ENCODE data around the gene CHCHD3. TPM values are rescaled to one million over a fixed set of nuclear protein-coding genes. Genes with fewer than 3 reads are reported as not detected.

Gene CHCHD3
- total RNA-seq, 1 experiment from 2014 or later, result 102 TPM

GRCh38 chr7:133114519-133114918 lies 32.6 kb upstream of the CHCHD3 start:
- TF ChIP-seq, protein P1, sequence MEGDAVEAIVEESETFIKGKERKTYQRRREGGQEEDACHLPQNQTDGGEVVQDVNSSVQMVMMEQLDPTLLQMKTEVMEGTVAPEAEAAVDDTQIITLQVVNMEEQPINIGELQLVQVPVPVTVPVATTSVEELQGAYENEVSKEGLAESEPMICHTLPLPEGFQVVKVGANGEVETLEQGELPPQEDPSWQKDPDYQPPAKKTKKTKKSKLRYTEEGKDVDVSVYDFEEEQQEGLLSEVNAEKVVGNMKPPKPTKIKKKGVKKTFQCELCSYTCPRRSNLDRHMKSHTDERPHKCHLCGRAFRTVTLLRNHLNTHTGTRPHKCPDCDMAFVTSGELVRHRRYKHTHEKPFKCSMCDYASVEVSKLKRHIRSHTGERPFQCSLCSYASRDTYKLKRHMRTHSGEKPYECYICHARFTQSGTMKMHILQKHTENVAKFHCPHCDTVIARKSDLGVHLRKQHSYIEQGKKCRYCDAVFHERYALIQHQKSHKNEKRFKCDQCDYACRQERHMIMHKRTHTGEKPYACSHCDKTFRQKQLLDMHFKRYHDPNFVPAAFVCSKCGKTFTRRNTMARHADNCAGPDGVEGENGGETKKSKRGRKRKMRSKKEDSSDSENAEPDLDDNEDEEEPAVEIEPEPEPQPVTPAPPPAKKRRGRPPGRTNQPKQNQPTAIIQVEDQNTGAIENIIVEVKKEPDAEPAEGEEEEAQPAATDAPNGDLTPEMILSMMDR (IDR thresholded peaks at IDR 0.05; ENCODE audit: insufficient read depth in 1 of 2, low read depth in 1 of 2, low read length in 1 of 2, severe bottlenecking in 1 of 2, unreplicated experiment in 1 of 2), result no peak
- intact Hi-C loops (cut with micrococcal nuclease; ENCODE audit: unreplicated experiment), result no loop called here
- Mint-ChIP-seq H3K27ac (ENCODE audit: unreplicated experiment) (no peak overlapping the region), H3K4me3 (ENCODE audit: unreplicated experiment) (no peak overlapping the region), H3K27me3 (ENCODE audit: insufficient read depth, unreplicated experiment) (peaks cover 30% of the 10 kb centered on the region), H3K9me3 (ENCODE audit: unreplicated experiment) (peaks cover 6% of the 10 kb centered on the region), H3K4me1 (ENCODE audit: low read depth, unreplicated experiment) (no peaks in the 10 kb centered on the region), H3K36me3 (ENCODE audit: insufficient read depth, unreplicated experiment) (no peaks in the 10 kb centered on the region)
- BruUV-seq (replicated peaks), result no TSS peak
- Histone ChIP-seq H3K27me3 (replicated peaks; ENCODE audit: control insufficient read depth, insufficient read depth, low read length) (no peaks in the 10 kb centered on the region), H3K4me1 (no peaks in the 10 kb centered on the region), H3K36me3 (ENCODE audit: control insufficient read depth, insufficient read depth, low read length) (no peaks in the 10 kb centered on the region), H3K4me3 (ENCODE audit: low read depth, low read length) (no peak overlapping the region), H3K9me3 (no peaks in the 10 kb centered on the region; the same call in 1 of the 2 replicates)
- POLR2A ChIA-PET, result no interaction called here
- CTCF ChIA-PET, result no interaction called here
- DNase-seq, result no peak

- ChIA-PET CTCF (no interaction called here), POLR2A (no interaction called here)
- Mint-ChIP-seq H3K27ac (ENCODE audit: unreplicated experiment) (no peak overlapping the region), H3K36me3 (ENCODE audit: insufficient read depth, unreplicated experiment) (no peaks in the 10 kb centered on the region), H3K4me3 (ENCODE audit: unreplicated experiment) (no peak overlapping the region), H3K27me3 (ENCODE audit: insufficient read depth, unreplicated experiment) (peaks cover 27% of the 10 kb centered on the region), H3K4me1 (ENCODE audit: low read depth, unreplicated experiment) (no peaks in the 10 kb centered on the region), H3K9me3 (ENCODE audit: unreplicated experiment) (peaks cover 22% of the 10 kb centered on the region)
- intact Hi-C loops (cut with micrococcal nuclease; ENCODE audit: unreplicated experiment), result no loop called here
- H3K4me3 ChIP-seq (ENCODE audit: low read depth, low read length), result no peak overlapping the region
- H3K27me3 ChIP-seq (replicated peaks; ENCODE audit: control insufficient read depth, insufficient read depth, low read length), result no peaks in the 10 kb centered on the region
- no peaks in the 10 kb centered on the region; the same call in 1 of the 2 replicates for H3K9me3 ChIP-seq
- BruUV-seq (replicated peaks), result no TSS peak
- DNase-seq, result no peak
- no peaks in the 10 kb centered on the region for H3K36me3 ChIP-seq (ENCODE audit: control insufficient read depth, insufficient read depth, low read length)
- H3K4me1 ChIP-seq, result no peaks in the 10 kb centered on the region
- TF ChIP-seq, protein P1 (IDR thresholded peaks at IDR 0.05; ENCODE audit: insufficient read depth in 1 of 2, low read depth in 1 of 2, low read length in 1 of 2, severe bottlenecking in 1 of 2, unreplicated experiment in 1 of 2), result no peak
These were observed 31.1 kb upstream of the CHCHD3 start for GRCh38 chr7:133112976-133113375.

- no peak overlapping the region for H3K27ac Mint-ChIP-seq (ENCODE audit: unreplicated experiment)
- TF ChIP-seq, protein P1 (IDR thresholded peaks at IDR 0.05; ENCODE audit: insufficient read depth in 1 of 2, low read depth in 1 of 2, low read length in 1 of 2, severe bottlenecking in 1 of 2, unreplicated experiment in 1 of 2), result no peak
- H3K27me3 Mint-ChIP-seq (ENCODE audit: insufficient read depth, unreplicated experiment), result peaks cover 31% of the 10 kb centered on the region
- Histone ChIP-seq H3K36me3 (ENCODE audit: control insufficient read depth, insufficient read depth, low read length) (no peaks in the 10 kb centered on the region), H3K27me3 (replicated peaks; ENCODE audit: control insufficient read depth, insufficient read depth, low read length) (no peaks in the 10 kb centered on the region), H3K9me3 (no peaks in the 10 kb centered on the region; the same call in 1 of the 2 replicates), H3K4me1 (no peaks in the 10 kb centered on the region), H3K4me3 (ENCODE audit: low read depth, low read length) (no peak overlapping the region)
- ChIA-PET POLR2A (no interaction called here), CTCF (no interaction called here)
- no TSS peak for BruUV-seq (replicated peaks)
- H3K4me1 Mint-ChIP-seq (ENCODE audit: low read depth, unreplicated experiment), result no peaks in the 10 kb centered on the region
- peaks cover 26% of the 10 kb centered on the region for H3K9me3 Mint-ChIP-seq (ENCODE audit: unreplicated experiment)
- no peak for DNase-seq
- H3K4me3 Mint-ChIP-seq (ENCODE audit: unreplicated experiment), result no peak overlapping the region
- intact Hi-C loops (cut with micrococcal nuclease; ENCODE audit: unreplicated experiment), result no loop called here
- H3K36me3 Mint-ChIP-seq (ENCODE audit: insufficient read depth, unreplicated experiment), result no peaks in the 10 kb centered on the region
These were observed 30.4 kb upstream of the CHCHD3 start for GRCh38 chr7:133112335-133112734.
